ENCODE measurements around the gene LRRC49. TPM values are rescaled to one million over a fixed set of nuclear protein-coding genes. Genes with fewer than 3 reads are reported as not detected.

LRRC49 gene
- total and polyA plus RNA-seq, 2 donors (not counting 3 experiments of a cell fraction or from before 2014, with no cell fraction given), result 3.0 to 6.6 TPM

- Histone ChIP-seq H4K20me1 (replicated peaks; ENCODE audit: control insufficient read depth, extremely low read depth, insufficient read depth, low read length) (no peaks in the 10 kb centered on the region), H3K4me1 (ENCODE audit: control insufficient read depth, extremely low read depth, insufficient read depth, low read length) (no peaks in the 10 kb centered on the region), H3K27ac (ENCODE audit: insufficient read depth, low read depth, low read length) (no peak overlapping the region), H3K9me3 (replicated peaks; ENCODE audit: control insufficient read depth, insufficient read depth, low read length) (no peaks in the 10 kb centered on the region), H3K4me2 (ENCODE audit: insufficient read depth, low read length) (no peak overlapping the region), H3K4me3 (replicated peaks in 1 of 3; ENCODE audit: insufficient read depth in 1 of 3, low read depth in 1 of 3, low read length in 3 of 3) (no peak overlapping the region), H2AFZ (ENCODE audit: low read depth, low read length) (no peak overlapping the region), H3K9ac (replicated peaks; ENCODE audit: extremely low read depth, insufficient read depth, low read length) (no peak overlapping the region), H3K36me3 (ENCODE audit: control insufficient read depth in 2 of 2, extremely low read depth in 1 of 2, insufficient read depth in 2 of 2, low read length in 2 of 2) (no peaks in the 10 kb centered on the region), H3K27me3 (ENCODE audit: control insufficient read depth in 2 of 2, insufficient read depth in 2 of 2, low read length in 2 of 2) (peaks cover 11 to 12% of the 10 kb centered on the region in 2 experiments), H3K9me1 (replicated peaks; ENCODE audit: control insufficient read depth, extremely low read depth, insufficient read depth, low read length) (no peaks in the 10 kb centered on the region), H3K79me2 (ENCODE audit: control insufficient read depth, insufficient read depth, low read length) (no peaks in the 10 kb centered on the region)
- CTCF ChIA-PET, result interaction anchor here (1.2 kb wide), 1 partner anchor 8 kb away, joined by 4 read pairs; no protein-coding TSS in a partner anchor
- FAIRE-seq (no peak), DNase-seq (ENCODE audit: low read depth, low spot score) (no peak)
- BruUV-seq (replicated peaks), result no TSS peak
- dilution Hi-C loops (cut with MboI; ENCODE audit: extremely low pct_ligation_motif_present, low sequenced_read_pairs) (no loop called here), intact Hi-C loops (cut with micrococcal nuclease) (no loop called here)
- TF ChIP-seq CTCF (IDR thresholded peaks at IDR 0.05; ENCODE audit: extremely low read depth in 1 of 2, insufficient read depth in 1 of 2, low read depth in 1 of 2, low read length in 2 of 2) (no peak), MYC (IDR thresholded peaks at IDR 0.05; ENCODE audit: low read depth, low read length) (no peak), EZH2 (IDR thresholded peaks at IDR 0.05; ENCODE audit: borderline replicate concordance, low read depth, low read length, severe bottlenecking) (no peak), JUN (IDR thresholded peaks at IDR 0.05; ENCODE audit: borderline replicate concordance, insufficient read depth, insufficient read length, low read depth) (no peak), GATA2 (IDR thresholded peaks at IDR 0.05; ENCODE audit: insufficient read depth, insufficient read length, low read depth, low read length) (no peak), MAX (IDR thresholded peaks at IDR 0.05; ENCODE audit: insufficient read depth, insufficient read length) (no peak), POLR2AphosphoS5 (IDR thresholded peaks at IDR 0.05; ENCODE audit: insufficient read depth, low read depth, low read length) (no peak), FOS (IDR thresholded peaks at IDR 0.05; ENCODE audit: borderline replicate concordance, insufficient read depth, low read length) (no peak), POLR2A (IDR thresholded peaks at IDR 0.05; ENCODE audit: low read depth, low read length) (no peak)
- POLR2A ChIA-PET, result no interaction called here
Observed at GRCh38 chr15:71088155-71088554, 195.5 kb downstream of the LRRC49 start.
